SK-N-SH (cell line): ENCODE measurements around the gene DLL4. TPM values are rescaled to one million over a fixed set of nuclear protein-coding genes. Genes with fewer than 3 reads are reported as not detected.

ENCODE experiments used
- CTCF ChIA-PET: fragments of 300-600, 350-600 bp; formaldehyde crosslinking; extraction: SDS; loops from one replicate; lab custom pipeline; 2021; lab: Yijun Ruan, JAX
- POLR2A ChIA-PET: fragments of 350-600 bp; sonication (Branson Sonifier 250); formaldehyde crosslinking; extraction: SDS; loops from one replicate; lab custom pipeline; 2020; ENCODE audit warnings: antibody characterized with exemption, inconsistent platforms; lab: Yijun Ruan, JAX
- DNase-seq: peaks from one replicate; pipeline ENCODE4 v3.0.0; 2012
- H2AFZ ChIP-seq: fragments of 200-600 bp; sonication (generic); 2 replicates; pipeline ENCODE4 v1.8.1; 2016; ENCODE audit warnings: antibody characterized with exemption, mild to moderate bottlenecking, low read depth
- H3F3A ChIP-seq: fragments of 200-600 bp; sonication (generic); replicated peaks from 2 replicates; pipeline ENCODE3; 2016; ENCODE audit warnings: antibody characterized with exemption, mild to moderate bottlenecking; ENCODE audit not compliant: insufficient read depth
- H3K27ac ChIP-seq, 2 experiments: fragments of 200-500 bp in 1 of 2; fragments of 200-600 bp in 1 of 2; sonication (Bioruptor generic) in 1 of 2; sonication (generic), shearing (Covaris generic) in 1 of 2; 2 replicates each; pipeline versions ENCODE4 v1.5.1 to v1.6.1; 2014 to 2016; ENCODE audit warnings: low read depth in 2 of 2, inconsistent platforms in 1 of 2, low read length in 1 of 2, mild to moderate bottlenecking in 1 of 2, mixed read lengths in 1 of 2
- H3K27me3 ChIP-seq: fragments of 200-600 bp; sonication (generic), shearing (Covaris generic); 2 replicates; pipeline ENCODE4 v1.6.1; 2016; ENCODE audit warnings: mixed run types; ENCODE audit not compliant: insufficient read depth
- H3K36me3 ChIP-seq, 2 experiments: fragments of 200-500 bp in 1 of 2; fragments of 200-600 bp in 1 of 2; sonication (Bioruptor generic) in 1 of 2; sonication (generic) in 1 of 2; replicated peaks in 1 of 2; 2 replicates each; pipeline versions ENCODE3 to v1.5.1; 2014 to 2016; ENCODE audit warnings: low read length in 1 of 2, mild to moderate bottlenecking in 1 of 2; ENCODE audit not compliant: insufficient read depth in 2 of 2, control insufficient read depth in 1 of 2
- H3K4me1 ChIP-seq, 2 experiments: fragments of 200-500 bp in 1 of 2; fragments of 200-600 bp in 1 of 2; sonication (Bioruptor generic) in 1 of 2; sonication (generic), shearing (Covaris generic) in 1 of 2; 2 replicates each; pipeline versions ENCODE4 v1.5.1 to v1.6.1; 2014 to 2016; ENCODE audit warnings: low read depth in 1 of 2, low read length in 1 of 2, mixed run types in 1 of 2; ENCODE audit not compliant: insufficient read depth in 2 of 2, control insufficient read depth in 1 of 2
- H3K4me2 ChIP-seq: fragments of 200-600 bp; sonication (generic), shearing (Covaris generic); 2 replicates; pipeline ENCODE4 v1.6.1; 2017; ENCODE audit warnings: mixed run types
- H3K4me3 ChIP-seq, 2 experiments: fragments of 200-500 bp in 1 of 2; fragments of 200-600 bp in 1 of 2; sonication (Bioruptor generic) in 1 of 2; sonication (generic), shearing (Covaris generic) in 1 of 2; 2 replicates each; pipeline versions ENCODE4 v1.5.1 to v1.8.1; 2014 to 2016; ENCODE audit warnings: low read depth in 2 of 2, inconsistent platforms in 1 of 2, low read length in 1 of 2, mild to moderate bottlenecking in 1 of 2, mixed read lengths in 1 of 2, moderate library complexity in 1 of 2
- H3K79me2 ChIP-seq: fragments of 200-600 bp; sonication (generic); 2 replicates; pipeline ENCODE4 v1.8.1; 2017; ENCODE audit warnings: mild to moderate bottlenecking; ENCODE audit not compliant: insufficient read depth
- H3K9ac ChIP-seq: fragments of 200-600 bp; sonication (generic); 2 replicates; pipeline ENCODE4 v1.6.1; 2017; ENCODE audit warnings: mixed run types
- H3K9me2 ChIP-seq: fragments of 200-600 bp; sonication (generic); 2 replicates; pipeline ENCODE4 v1.6.1; 2017; ENCODE audit warnings: mixed run types
- H3K9me3 ChIP-seq: fragments of 200-600 bp; sonication (generic); 2 replicates; pipeline ENCODE4 v1.6.1; 2017; ENCODE audit warnings: mixed run types, mild to moderate bottlenecking, moderate library complexity
- H4K20me1 ChIP-seq: fragments of 200-600 bp; sonication (generic); 2 replicates; pipeline ENCODE4 v1.6.1; 2017; ENCODE audit warnings: mild to moderate bottlenecking, mixed run types; ENCODE audit not compliant: insufficient read depth
- CHD2 ChIP-seq: fragments of 150-350 bp; IDR thresholded peaks from 2 replicates; pipeline ENCODE4 v1.6.1; 2018; ENCODE audit warnings: low read length; ENCODE audit not compliant: partially characterized antibody
- CTCF ChIP-seq: fragments of 200-600 bp; sonication (generic); IDR thresholded peaks from 2 replicates; pipeline ENCODE4 v1.6.1; 2017; ENCODE audit warnings: antibody characterized with exemption, mild to moderate bottlenecking, moderate library complexity
- FOSL2 ChIP-seq: IDR thresholded peaks from 2 replicates; pipeline ENCODE4 v1.4.0; 2012; ENCODE audit warnings: low read depth, mild to moderate bottlenecking, moderate library complexity, borderline replicate concordance
- GATA2 ChIP-seq: sonication (generic); formaldehyde crosslinking; IDR thresholded peaks from 2 replicates; pipeline ENCODE4 v1.5.0; 2020; ENCODE audit warnings: mild to moderate bottlenecking, missing genetic modification reagents
- IRF3 ChIP-seq: fragments of 150-350 bp; IDR thresholded peaks from 2 replicates; pipeline ENCODE4 v1.6.1; 2016; ENCODE audit warnings: mild to moderate bottlenecking, low read depth, low read length
- MAX ChIP-seq: IDR thresholded peaks from 2 replicates; pipeline ENCODE4 v1.4.0; 2012; ENCODE audit warnings: low read depth
- MEF2A ChIP-seq: IDR thresholded peaks from 2 replicates; pipeline ENCODE4 v1.4.0; 2012; ENCODE audit warnings: low read depth, borderline replicate concordance
- MXI1 ChIP-seq: IDR thresholded peaks from 2 replicates; pipeline ENCODE4 v1.6.1; 2012; ENCODE audit warnings: mild to moderate bottlenecking, low read depth, low read length, improper control_type of control experiment
- NFIC ChIP-seq: IDR thresholded peaks from 2 replicates; pipeline ENCODE4 v1.4.0; 2012; ENCODE audit warnings: borderline replicate concordance
- PBX3 ChIP-seq: IDR thresholded peaks from 2 replicates; pipeline ENCODE4; 2012
- POLR2AphosphoS5 ChIP-seq: IDR thresholded peaks from 2 replicates; pipeline ENCODE4 v1.6.1; 2012; ENCODE audit warnings: low read depth, low read length
- RAD21 ChIP-seq: IDR thresholded peaks from 2 replicates; pipeline ENCODE4 v1.6.1; 2012; ENCODE audit warnings: mild to moderate bottlenecking, low read length
- RFX5 ChIP-seq: IDR thresholded peaks from 2 replicates; pipeline ENCODE4 v1.6.1; 2012; ENCODE audit warnings: mild to moderate bottlenecking, improper control_type of control experiment, low read length
- RXRA ChIP-seq: IDR thresholded peaks from 2 replicates; pipeline ENCODE4 v1.4.0; 2012; ENCODE audit warnings: low read depth, mild to moderate bottlenecking, borderline replicate concordance
- SIN3A ChIP-seq: IDR thresholded peaks from 2 replicates; pipeline ENCODE4 v1.6.1; 2012; ENCODE audit warnings: low read depth, mild to moderate bottlenecking, low read length, moderate library complexity, borderline replicate concordance
- TAF1 ChIP-seq: IDR thresholded peaks from 2 replicates; pipeline ENCODE4 v1.6.1; 2012; ENCODE audit warnings: low read depth, mild to moderate bottlenecking, low read length, moderate library complexity, borderline replicate concordance
- TCF12 ChIP-seq: IDR thresholded peaks from 2 replicates; pipeline ENCODE4 v1.4.0; 2012
- USF1 ChIP-seq: IDR thresholded peaks from 2 replicates; pipeline ENCODE4 v1.4.0; 2012; ENCODE audit warnings: low read depth, borderline replicate concordance
- USF2 ChIP-seq: fragments of 150-350 bp; IDR thresholded peaks from 2 replicates; pipeline ENCODE4 v1.6.1; 2017; ENCODE audit warnings: antibody characterized with exemption, low read length, low read depth, borderline replicate concordance
- WGBS: methylation state at CpG from one replicate; pipeline ENCODE4 v1.1.6; 2017; ENCODE audit warnings: low lambda C conversion rate; 5-methylcytosine and 5-hydroxymethylcytosine counted together
- polyA plus RNA-seq, 3 experiments: library from polyadenylated mRNA; depleted of rRNA; stranded (reverse); fragments of >200 nt; gene quantifications; 2 replicates each; pipeline ENCODE4 v1.2.3, GENCODE V29; 2012

Gene DLL4
- polyA plus RNA-seq, 1 of the 3 experiments (the other 2 are of a cell fraction), result 0.03 TPM

- TF ChIP-seq CTCF (no peak), IRF3 (no peak), RAD21 (no peak), RXRA (no peak)
Observed at GRCh38 chr15:40952301-40952900, 23.3 kb downstream of the DLL4 start (continued).

- Histone ChIP-seq H4K20me1 (peaks cover 21% of the 10 kb centered on the region), H3K27ac (peak within 1 kb of the TSS; percentile 74 to 93), H3K9me3 (no peaks in the 10 kb centered on the region), H3K36me3 (no peaks in the 10 kb centered on the region), H3K9me2 (no peaks in the 10 kb centered on the region), H3F3A (no peaks in the 10 kb centered on the region), H3K27me3 (no peaks in the 10 kb centered on the region), H3K79me2 (peaks cover 17% of the 10 kb centered on the region), H3K4me1 (peaks cover 18 to 41% of the 10 kb centered on the region in 2 experiments; a peak in 3 of 4 replicates), H3K9ac (peak within 1 kb of the TSS; percentile 75), H3K4me2 (peak within 1 kb of the TSS; percentile 77), H3K4me3 (peak within 1 kb of the TSS; percentile 76 to 90), H2AFZ (peak within 1 kb of the TSS; percentile 78)
- WGBS, result under 1% methylated on average over 15 of the region's 72 CpGs
- peak; percentile 80 for TF ChIP-seq MAX
- peak; percentile 65 for TF ChIP-seq CHD2
- TF ChIP-seq USF1, result 0 out of 2 replicates have a peak, but pooled peaks have one; percentile 30
- 0 out of 2 replicates have a peak, but pooled peaks have one; percentile 1 for TF ChIP-seq RAD21
- peak; percentile 90; the same call in 1 of the 2 replicates for TF ChIP-seq SIN3A
- no peak for TF ChIP-seq MEF2A
- no peak for TF ChIP-seq GATA2 (CRISPR knock-in tag)
- TF ChIP-seq NFIC, result no peak
- TF ChIP-seq RFX5, result peak; percentile 92
- peak; percentile 28; the same call in 1 of the 2 replicates for TF ChIP-seq IRF3
- TF ChIP-seq TAF1, result peak; percentile 41
- TF ChIP-seq PBX3, result peak; percentile 87
- peak; percentile 91; the same call in 1 of the 2 replicates for TF ChIP-seq POLR2AphosphoS5
- TF ChIP-seq USF2, result no peak
- TF ChIP-seq FOSL2, result no peak
- TF ChIP-seq TCF12, result peak; percentile 9; the same call in 1 of the 2 replicates
- peak; percentile 78 for TF ChIP-seq MXI1
- DNase-seq, result peak; percentile 100
- CTCF ChIA-PET, result interaction anchor here (0.8 to 7.2 kb wide), 10 partner anchors 11 to 277 kb away, joined by 3 to 66 read pairs (median 6); partner anchors contain the start of genes CHP1 and EXD1
- POLR2A ChIA-PET, result interaction anchor here (0.5 to 5.1 kb wide), 12 partner anchors 8 to 196 kb away, joined by 3 to 47 read pairs (median 3); partner anchors contain the start of gene INO80
Observed at GRCh38 chr15:40952901-40953712, 24.0 kb downstream of the DLL4 start, which contains the start of gene CHAC1. Gene CHAC1, plus strand, starts transcription at chr15:40953471. Its CDS starts 113 bp downstream, at chr15:40953584.
